ENCODE measurements around the gene AGR2. TPM values are rescaled to one million over a fixed set of nuclear protein-coding genes. Genes with fewer than 3 reads are reported as not detected.

AGR2 gene
- total and polyA plus RNA-seq, 12 donors: not detected

- no peaks in the 10 kb centered on the region for H3K36me3 ChIP-seq
- TF ChIP-seq CTCF (IDR thresholded peaks at IDR 0.05): no peak
- H3K27me3 ChIP-seq: no peaks in the 10 kb centered on the region
- DNase-seq (no peak), ATAC-seq (no peak)
- intact Hi-C loops (cut with DNase I): no loop called here
- peaks cover 0 to 15% (median 0%) of the 10 kb centered on the region in 11 donors for H3K9me3 ChIP-seq
- H3K4me3 ChIP-seq: peak overlapping the region in 1 of 10 donors; percentile 9
- peaks cover 0 to 19% (median 5%) of the 10 kb centered on the region in 9 donors for H3K4me1 ChIP-seq
- 94 to 97% methylated on average over 3 of the region's 3 CpGs for WGBS, 2 donors
- peak overlapping the region; percentile 6 to 89 (median 70) for H3K27ac ChIP-seq
Observed at GRCh38 chr7:16764942-16765341, 39.9 kb downstream of the AGR2 start.

- H3K9me3 ChIP-seq: no peaks in the 10 kb centered on the region
- H3K4me3 ChIP-seq: no peak overlapping the region
- H3K4me1 ChIP-seq: peaks cover 0 to 28% (median 6%) of the 10 kb centered on the region in 9 donors
- H3K36me3 ChIP-seq: no peaks in the 10 kb centered on the region
- DNase-seq (no peak), ATAC-seq (no peak)
- intact Hi-C loops (cut with DNase I): no loop called here
- H3K27ac ChIP-seq: no peak overlapping the region
- WGBS, 2 donors: 83 to 86% methylated on average over 4 of the region's 4 CpGs
- no peak for TF ChIP-seq CTCF (IDR thresholded peaks at IDR 0.05)
- no peaks in the 10 kb centered on the region for H3K27me3 ChIP-seq
Observed at GRCh38 chr7:16762177-16762576, 42.6 kb downstream of the AGR2 start.

- no peak for ATAC-seq
- no peaks in the 10 kb centered on the region for H3K9me3 ChIP-seq
- H3K36me3 ChIP-seq: no peaks in the 10 kb centered on the region
- WGBS, 2 donors: 96 to 100% methylated on average over 1 of the region's 1 CpG
- intact Hi-C loops (cut with DNase I): no loop called here
- H3K27ac ChIP-seq: no peak overlapping the region
- peaks cover 0 to 25% (median 10%) of the 10 kb centered on the region in 9 donors for H3K4me1 ChIP-seq
- TF ChIP-seq CTCF (IDR thresholded peaks at IDR 0.05): no peak
- peaks cover 0 to 4% (median 0%) of the 10 kb centered on the region in 7 donors for H3K27me3 ChIP-seq
- DNase-seq: no peak
- H3K4me3 ChIP-seq: no peak overlapping the region
Observed at GRCh38 chr7:16759840-16760239, 45.0 kb downstream of the AGR2 start.

GRCh38 chr7:16758631-16759611 lies 45.9 kb downstream of the AGR2 start:
- Histone ChIP-seq H3K27ac (no peak overlapping the region), H3K36me3 (no peaks in the 10 kb centered on the region), H3K9me3 (no peaks in the 10 kb centered on the region), H3K27me3 (peaks cover 0 to 13% (median 0%) of the 10 kb centered on the region in 7 donors), H3K4me3 (no peak overlapping the region), H3K4me1 (peaks cover 0 to 22% (median 6%) of the 10 kb centered on the region in 9 donors)
- intact Hi-C loops (cut with DNase I): no loop called here
- 78 to 86% methylated on average over 10 of the region's 10 CpGs for WGBS, 2 donors
- TF ChIP-seq CTCF (IDR thresholded peaks at IDR 0.05): no peak
- no peak for DNase-seq
- no peak for ATAC-seq

Data from heart right ventricle (tissue), 16 donors.